ENCODE data around the gene GDPD3.

Gene GDPD3

DNA sequence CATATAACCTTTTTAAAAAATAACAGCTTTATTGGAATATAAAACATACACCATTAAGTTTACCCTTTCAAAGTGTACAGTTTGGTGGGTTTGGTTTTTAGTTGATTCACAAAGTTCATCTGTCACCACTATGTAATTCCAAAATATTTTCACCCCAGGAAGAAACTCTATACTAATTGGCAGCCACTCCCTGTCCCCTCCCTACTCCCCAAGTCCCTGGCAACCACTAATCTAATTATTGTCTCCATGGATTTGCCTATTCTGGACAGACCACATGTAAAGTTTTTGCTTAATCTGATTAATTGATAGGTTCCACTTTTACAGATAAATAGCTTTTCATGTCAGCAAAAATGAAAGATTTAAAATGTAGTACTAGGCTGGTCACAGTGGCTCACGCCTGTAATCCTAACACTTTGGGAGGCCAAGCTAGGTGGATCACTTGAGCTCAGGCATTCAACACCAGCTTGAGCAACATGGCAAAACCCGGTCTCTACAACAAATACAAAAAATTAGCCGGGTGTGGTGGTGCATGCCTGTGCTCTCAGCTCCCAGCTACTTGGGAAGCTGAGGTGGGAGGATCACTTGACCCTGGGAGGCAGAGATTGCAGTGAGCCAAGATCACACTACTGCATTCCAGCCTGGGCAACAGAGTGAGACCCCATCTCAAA is 34.6 kb upstream of the GDPD3 start:
- in situ Hi-C loops (cut with HindIII; ENCODE audit: low sequenced_read_pairs), result no loop called here
- no peak overlapping the region for H3K4me3 ChIP-seq (ENCODE audit: low read depth, low read length)
- TF ChIP-seq, protein P1, sequence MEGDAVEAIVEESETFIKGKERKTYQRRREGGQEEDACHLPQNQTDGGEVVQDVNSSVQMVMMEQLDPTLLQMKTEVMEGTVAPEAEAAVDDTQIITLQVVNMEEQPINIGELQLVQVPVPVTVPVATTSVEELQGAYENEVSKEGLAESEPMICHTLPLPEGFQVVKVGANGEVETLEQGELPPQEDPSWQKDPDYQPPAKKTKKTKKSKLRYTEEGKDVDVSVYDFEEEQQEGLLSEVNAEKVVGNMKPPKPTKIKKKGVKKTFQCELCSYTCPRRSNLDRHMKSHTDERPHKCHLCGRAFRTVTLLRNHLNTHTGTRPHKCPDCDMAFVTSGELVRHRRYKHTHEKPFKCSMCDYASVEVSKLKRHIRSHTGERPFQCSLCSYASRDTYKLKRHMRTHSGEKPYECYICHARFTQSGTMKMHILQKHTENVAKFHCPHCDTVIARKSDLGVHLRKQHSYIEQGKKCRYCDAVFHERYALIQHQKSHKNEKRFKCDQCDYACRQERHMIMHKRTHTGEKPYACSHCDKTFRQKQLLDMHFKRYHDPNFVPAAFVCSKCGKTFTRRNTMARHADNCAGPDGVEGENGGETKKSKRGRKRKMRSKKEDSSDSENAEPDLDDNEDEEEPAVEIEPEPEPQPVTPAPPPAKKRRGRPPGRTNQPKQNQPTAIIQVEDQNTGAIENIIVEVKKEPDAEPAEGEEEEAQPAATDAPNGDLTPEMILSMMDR (IDR thresholded peaks at IDR 0.05; ENCODE audit: low read depth, low read length, missing control alignments), result no peak
- no peak for DNase-seq (ENCODE audit: low read depth)

DNA sequence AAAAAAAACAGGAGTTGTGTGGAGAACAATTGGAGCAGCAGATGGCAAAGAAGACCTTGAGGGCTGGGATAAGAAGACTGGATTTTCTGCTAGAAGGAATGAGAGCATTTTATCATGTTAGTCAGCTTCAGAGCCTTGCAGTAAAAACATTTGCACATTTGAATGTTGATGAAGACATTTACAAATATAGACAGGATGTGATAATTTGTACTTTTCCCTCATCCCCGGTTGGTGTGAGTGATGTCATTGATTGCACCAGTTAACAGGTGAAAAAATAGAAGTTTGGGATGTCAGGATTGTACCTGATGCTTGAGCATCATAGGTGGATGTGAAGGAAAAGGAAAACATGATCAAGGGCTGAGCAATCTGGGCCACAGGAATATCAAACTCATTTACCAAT is 32.3 kb upstream of the GDPD3 start:
- TF ChIP-seq, protein P1 (IDR thresholded peaks at IDR 0.05; ENCODE audit: low read depth, low read length, missing control alignments), result no peak
- no peak overlapping the region for H3K4me3 ChIP-seq (ENCODE audit: low read depth, low read length)
- DNase-seq (ENCODE audit: low read depth), result no peak
- in situ Hi-C loops (cut with HindIII; ENCODE audit: low sequenced_read_pairs), result no loop called here

DNA sequence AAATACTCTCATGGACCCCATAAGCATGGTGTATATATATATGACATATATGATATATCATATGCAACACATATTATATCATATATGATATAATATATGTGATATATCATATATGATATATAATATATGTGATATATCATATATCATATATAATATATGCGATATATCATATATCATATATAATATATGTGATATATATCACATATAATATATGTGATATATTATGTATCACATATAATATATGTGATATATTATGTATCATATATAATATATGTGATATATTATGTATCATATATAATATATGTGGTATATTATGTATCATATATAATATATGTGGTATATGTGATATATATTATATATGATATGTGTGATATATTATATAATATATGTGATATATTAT is 31.6 kb upstream of the GDPD3 start:
- TF ChIP-seq, protein P1 (IDR thresholded peaks at IDR 0.05; ENCODE audit: low read depth, low read length, missing control alignments), result no peak
- no peak overlapping the region for H3K4me3 ChIP-seq (ENCODE audit: low read depth, low read length)
- DNase-seq (ENCODE audit: low read depth), result no peak
- in situ Hi-C loops (cut with HindIII; ENCODE audit: low sequenced_read_pairs), result no loop called here

DNA sequence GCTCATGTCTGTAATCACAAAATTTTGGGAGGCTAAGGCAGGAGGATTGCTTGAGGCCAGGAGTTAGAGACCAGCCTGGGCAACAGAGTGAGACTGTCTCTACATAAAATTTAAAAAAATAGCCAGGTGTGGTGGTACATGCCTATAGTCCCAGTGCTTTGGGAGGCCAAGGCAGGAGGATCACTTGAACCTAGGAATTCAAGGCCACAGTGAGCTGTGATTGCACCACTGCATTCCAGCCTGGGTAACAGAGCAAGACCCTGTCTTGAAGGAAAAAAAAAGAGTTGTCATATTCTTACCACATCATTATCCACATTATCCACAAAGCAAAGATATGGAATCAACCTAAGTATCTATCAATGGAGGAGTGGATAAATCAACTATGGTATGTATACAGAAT is 30.7 kb upstream of the GDPD3 start:
- DNase-seq (ENCODE audit: low read depth), result no peak
- in situ Hi-C loops (cut with HindIII; ENCODE audit: low sequenced_read_pairs), result no loop called here
- TF ChIP-seq, protein P1 (IDR thresholded peaks at IDR 0.05; ENCODE audit: low read depth, low read length, missing control alignments), result no peak

DNA sequence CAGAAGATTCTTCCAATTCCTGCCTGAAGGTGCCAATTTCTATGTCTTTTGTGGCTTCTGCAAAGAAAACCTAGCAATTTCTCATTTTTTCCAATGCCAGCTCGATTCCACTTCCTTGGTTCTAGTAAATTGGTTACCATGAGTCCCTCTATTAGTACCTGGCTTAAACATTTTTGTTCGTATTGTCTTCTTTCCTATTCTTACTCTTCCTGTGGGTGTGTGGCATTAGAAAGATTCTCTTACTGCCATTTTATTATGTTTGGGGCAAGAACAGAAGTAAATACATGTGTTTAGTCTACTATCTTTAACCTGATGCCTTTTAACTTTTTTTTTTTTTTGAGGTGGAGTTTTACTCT is 30.0 kb upstream of the GDPD3 start:
- in situ Hi-C loops (cut with HindIII; ENCODE audit: low sequenced_read_pairs), result no loop called here
- no peak for DNase-seq (ENCODE audit: low read depth)
- H3K4me3 ChIP-seq (ENCODE audit: low read depth, low read length), result no peak overlapping the region
- TF ChIP-seq, protein P1 (IDR thresholded peaks at IDR 0.05; ENCODE audit: low read depth, low read length, missing control alignments), result no peak

More for the DNA sequence above, 30.7 kb upstream of the GDPD3 start:
- H3K4me3 ChIP-seq (ENCODE audit: low read depth, low read length), result no peak overlapping the region

DNA sequence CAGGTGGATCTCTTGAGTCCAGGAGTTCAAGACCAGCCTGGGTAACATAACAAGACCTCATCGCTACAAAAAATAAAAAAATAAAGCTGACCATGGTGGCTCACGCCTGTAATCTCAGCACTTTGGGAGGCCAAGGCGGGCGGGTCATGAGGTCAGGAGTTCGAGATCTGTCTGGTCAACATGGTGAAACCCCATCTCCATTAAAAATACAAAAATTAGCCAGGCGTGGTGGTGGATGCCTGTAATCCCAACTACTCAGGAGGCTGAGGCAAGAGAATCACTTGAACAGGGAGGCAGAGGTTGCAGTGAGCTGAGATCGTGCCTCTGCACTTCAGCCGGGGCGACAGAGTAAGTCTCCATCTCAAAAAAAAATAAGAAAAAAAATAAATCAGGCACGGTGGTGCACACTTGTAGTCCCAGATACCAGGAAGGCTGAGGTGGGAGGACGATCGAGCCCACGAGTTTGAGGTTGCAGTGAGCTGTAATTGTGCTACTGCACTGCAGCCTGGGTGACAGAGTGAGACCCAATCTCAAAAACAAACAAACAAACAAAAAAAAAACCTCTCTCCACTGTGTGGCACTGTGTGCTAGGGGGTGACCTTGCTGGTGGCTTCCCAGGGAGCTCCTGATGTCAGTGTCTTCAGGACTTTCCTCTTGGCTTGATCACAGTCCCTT is 29.5 kb upstream of the GDPD3 start:
- TF ChIP-seq, protein P1 (IDR thresholded peaks at IDR 0.05; ENCODE audit: low read depth, low read length, missing control alignments), result no peak
- DNase-seq (ENCODE audit: low read depth), result no peak
- no peak overlapping the region for H3K4me3 ChIP-seq (ENCODE audit: low read depth, low read length)
- in situ Hi-C loops (cut with HindIII; ENCODE audit: low sequenced_read_pairs), result no loop called here

Measured in astrocyte of the cerebellum (primary cell).